Measurements from ENCODE around the gene TTC17. TPM values are rescaled to one million over a fixed set of nuclear protein-coding genes. Genes with fewer than 3 reads are reported as not detected.

Gene TTC17
- total RNA-seq, 2 donors from 2014 or later: 105 to 126 TPM

DNA sequence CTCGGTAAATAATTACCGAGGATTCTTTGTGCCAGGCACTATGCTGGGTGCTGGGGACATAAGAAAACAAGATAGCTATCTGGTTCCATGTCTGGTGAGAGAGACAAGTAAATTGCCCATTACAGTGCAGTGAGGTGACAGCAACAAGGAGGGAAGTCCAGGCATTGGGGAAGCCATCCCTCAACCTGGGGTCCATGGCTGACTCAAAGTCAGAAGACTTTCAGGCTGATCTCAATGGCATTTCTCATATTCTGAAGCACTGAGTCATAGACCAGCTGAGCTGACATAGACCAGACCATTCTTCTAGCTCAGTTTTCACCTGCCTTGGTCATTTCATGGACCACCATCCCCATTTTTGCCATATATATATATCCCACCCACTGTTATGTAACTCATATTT is 158.8 kb downstream of the TTC17 start:
- H3K4me1 ChIP-seq (ENCODE audit: control insufficient read depth in 1 of 2, low read depth in 2 of 2): no peaks in the 10 kb centered on the region
- no peak for DNase-seq (ENCODE audit: low spot score)
- TF ChIP-seq, protein P1, sequence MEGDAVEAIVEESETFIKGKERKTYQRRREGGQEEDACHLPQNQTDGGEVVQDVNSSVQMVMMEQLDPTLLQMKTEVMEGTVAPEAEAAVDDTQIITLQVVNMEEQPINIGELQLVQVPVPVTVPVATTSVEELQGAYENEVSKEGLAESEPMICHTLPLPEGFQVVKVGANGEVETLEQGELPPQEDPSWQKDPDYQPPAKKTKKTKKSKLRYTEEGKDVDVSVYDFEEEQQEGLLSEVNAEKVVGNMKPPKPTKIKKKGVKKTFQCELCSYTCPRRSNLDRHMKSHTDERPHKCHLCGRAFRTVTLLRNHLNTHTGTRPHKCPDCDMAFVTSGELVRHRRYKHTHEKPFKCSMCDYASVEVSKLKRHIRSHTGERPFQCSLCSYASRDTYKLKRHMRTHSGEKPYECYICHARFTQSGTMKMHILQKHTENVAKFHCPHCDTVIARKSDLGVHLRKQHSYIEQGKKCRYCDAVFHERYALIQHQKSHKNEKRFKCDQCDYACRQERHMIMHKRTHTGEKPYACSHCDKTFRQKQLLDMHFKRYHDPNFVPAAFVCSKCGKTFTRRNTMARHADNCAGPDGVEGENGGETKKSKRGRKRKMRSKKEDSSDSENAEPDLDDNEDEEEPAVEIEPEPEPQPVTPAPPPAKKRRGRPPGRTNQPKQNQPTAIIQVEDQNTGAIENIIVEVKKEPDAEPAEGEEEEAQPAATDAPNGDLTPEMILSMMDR (IDR thresholded peaks at IDR 0.05): no peak
- H3K27ac ChIP-seq: no peak overlapping the region
- no peak overlapping the region for H3K4me3 ChIP-seq
- H3K36me3 ChIP-seq: no peaks in the 10 kb centered on the region
- H3K27me3 ChIP-seq (replicated peaks; ENCODE audit: insufficient read depth): no peaks in the 10 kb centered on the region
- H3K9me3 ChIP-seq: no peaks in the 10 kb centered on the region
- no peak for ATAC-seq (ENCODE audit: insufficient number of reproducible peaks, low FRiP score, low read depth)

DNA sequence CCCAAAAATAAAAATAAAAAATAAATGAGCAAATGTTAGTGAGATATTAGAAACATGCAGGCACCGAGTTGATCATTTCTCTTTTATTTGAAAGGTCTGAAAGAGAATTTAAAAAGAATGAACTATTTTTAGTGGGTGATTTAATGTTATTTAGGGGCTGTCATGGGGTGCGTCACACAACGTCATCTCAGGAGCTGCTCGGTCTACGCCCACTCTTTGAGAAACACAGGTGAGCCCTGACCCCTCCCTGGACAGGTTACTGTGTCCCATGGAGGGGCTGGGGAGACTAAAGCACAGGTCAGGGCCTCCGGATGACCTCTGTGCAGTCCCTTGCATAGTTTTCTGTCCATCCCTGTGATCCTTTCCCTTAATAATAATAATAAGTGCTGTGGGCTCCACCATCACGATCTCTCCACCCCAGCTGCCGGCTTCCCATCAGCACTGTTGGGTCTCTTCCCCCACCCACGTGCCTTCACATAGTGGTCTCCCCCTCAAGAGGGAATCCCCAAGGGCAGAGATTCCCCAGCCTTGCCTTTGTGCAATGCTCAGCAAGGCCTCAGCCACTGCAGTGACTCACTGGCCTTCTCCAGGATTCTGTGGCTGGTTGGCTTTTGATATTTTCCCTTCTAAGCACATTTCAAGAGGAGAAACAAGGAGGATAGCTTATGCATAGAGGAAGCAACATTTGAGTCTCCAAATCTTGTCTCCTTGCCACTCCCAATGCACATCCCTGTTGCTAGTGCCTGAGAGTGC is 159.9 kb downstream of the TTC17 start:
- ATAC-seq (ENCODE audit: insufficient number of reproducible peaks, low FRiP score, low read depth) (no peak), DNase-seq (ENCODE audit: low spot score) (no peak)
- TF ChIP-seq, protein P1 (IDR thresholded peaks at IDR 0.05): no peak
- Histone ChIP-seq H3K27me3 (replicated peaks; ENCODE audit: insufficient read depth) (no peaks in the 10 kb centered on the region), H3K4me3 (no peak overlapping the region), H3K36me3 (no peaks in the 10 kb centered on the region), H3K27ac (no peak overlapping the region), H3K4me1 (ENCODE audit: control insufficient read depth in 1 of 2, low read depth in 2 of 2) (no peaks in the 10 kb centered on the region), H3K9me3 (no peaks in the 10 kb centered on the region)

DNA sequence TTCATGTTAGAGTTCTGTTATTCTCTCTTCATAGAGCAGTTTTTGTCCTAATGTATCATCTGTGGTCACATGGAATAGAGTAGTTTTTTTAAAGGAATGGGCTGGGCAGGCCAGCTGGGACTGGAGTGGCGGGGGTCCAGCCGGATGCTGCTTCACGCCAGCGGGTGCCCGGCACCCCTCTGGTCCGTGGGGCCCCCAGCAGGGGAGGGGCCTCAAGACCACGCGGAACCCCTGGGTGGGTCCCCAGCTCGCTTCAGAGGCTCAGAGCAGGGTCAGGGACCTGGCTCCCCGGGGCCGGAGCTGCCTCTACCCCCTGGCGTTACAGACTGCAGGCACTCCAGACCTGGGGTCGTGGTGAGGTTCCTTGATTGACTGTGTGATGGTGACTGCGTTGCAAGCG is 162.8 kb downstream of the TTC17 start:
- Histone ChIP-seq H3K27ac (no peak overlapping the region), H3K36me3 (no peaks in the 10 kb centered on the region), H3K4me1 (ENCODE audit: control insufficient read depth in 1 of 2, low read depth in 2 of 2) (no peaks in the 10 kb centered on the region), H3K27me3 (replicated peaks; ENCODE audit: insufficient read depth) (no peaks in the 10 kb centered on the region), H3K4me3 (no peak overlapping the region), H3K9me3 (no peaks in the 10 kb centered on the region)
- no peak for DNase-seq (ENCODE audit: low spot score)
- ATAC-seq (ENCODE audit: insufficient number of reproducible peaks, low FRiP score, low read depth): no peak
- TF ChIP-seq, protein P1 (IDR thresholded peaks at IDR 0.05): no peak

DNA sequence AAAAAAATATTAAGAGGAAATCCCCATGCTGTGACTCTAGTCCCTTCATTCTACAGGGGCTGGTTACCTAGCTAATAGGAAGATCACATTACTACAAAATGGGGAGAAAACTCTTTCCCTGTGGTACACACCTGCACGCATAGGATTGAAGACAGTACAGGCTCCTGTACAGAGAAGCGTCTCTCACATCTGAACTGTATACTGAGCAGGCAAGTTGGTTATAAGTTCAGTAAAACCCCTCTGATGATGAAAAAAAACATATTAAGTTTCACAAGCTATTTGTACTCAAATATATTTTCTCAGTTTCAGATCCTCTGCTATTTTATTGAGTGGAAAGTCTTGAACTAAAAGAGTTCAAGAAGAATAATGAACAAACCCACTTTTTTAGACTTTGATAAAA is 164.9 kb downstream of the TTC17 start:
- Histone ChIP-seq H3K27me3 (replicated peaks; ENCODE audit: insufficient read depth) (no peaks in the 10 kb centered on the region), H3K9me3 (no peaks in the 10 kb centered on the region), H3K4me1 (ENCODE audit: control insufficient read depth in 1 of 2, low read depth in 2 of 2) (no peaks in the 10 kb centered on the region), H3K4me3 (no peak overlapping the region), H3K27ac (no peak overlapping the region), H3K36me3 (no peaks in the 10 kb centered on the region)
- TF ChIP-seq, protein P1 (IDR thresholded peaks at IDR 0.05): no peak
- ATAC-seq (ENCODE audit: insufficient number of reproducible peaks, low FRiP score, low read depth) (no peak), DNase-seq (ENCODE audit: low spot score) (no peak)

DNA sequence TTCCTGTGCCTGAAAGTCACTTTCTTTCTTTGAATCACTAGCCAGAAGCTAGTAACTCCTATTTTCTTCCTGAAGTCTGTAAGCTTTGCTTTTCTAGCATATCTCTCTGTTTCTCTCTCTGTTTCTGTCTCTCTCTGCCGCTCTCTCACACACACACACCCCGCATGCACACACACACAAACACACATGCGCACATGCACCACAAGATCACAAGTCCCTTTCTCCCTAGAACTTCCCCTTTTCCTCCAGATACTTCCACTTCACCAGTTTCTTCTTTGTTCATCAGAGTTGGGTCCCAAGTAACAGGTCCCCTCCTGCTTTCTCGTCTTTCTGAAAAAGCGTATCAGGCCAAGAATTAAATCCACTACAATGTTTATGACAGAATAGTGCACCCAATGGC is 173.3 kb downstream of the TTC17 start:
- H3K4me3 ChIP-seq: no peak overlapping the region
- ATAC-seq (ENCODE audit: insufficient number of reproducible peaks, low FRiP score, low read depth) (no peak), DNase-seq (ENCODE audit: low spot score) (no peak)
- no peaks in the 10 kb centered on the region for H3K36me3 ChIP-seq
- TF ChIP-seq, protein P1 (IDR thresholded peaks at IDR 0.05): no peak
- H3K4me1 ChIP-seq (ENCODE audit: control insufficient read depth in 1 of 2, low read depth in 2 of 2): no peaks in the 10 kb centered on the region
- no peaks in the 10 kb centered on the region for H3K9me3 ChIP-seq
- no peaks in the 10 kb centered on the region for H3K27me3 ChIP-seq (replicated peaks; ENCODE audit: insufficient read depth)
- H3K27ac ChIP-seq: no peak overlapping the region
